Activated CD4-positive, CD25-positive, alpha-beta regulatory T cell treated with anti-CD3 and anti-CD28 coated beads, Interleukin-2, amount 50 U/mL, for 24 hours (primary cell): ENCODE measurements around the gene NANOS1.

Experiments
- ATAC-seq, 2 donors: fragments of 150-1000 bp; cut with Tn5 transposase; one replicate each; pipeline ENCODE4 v1.10.0; 2021; ENCODE audit warnings: mild to moderate bottlenecking in 1 of 2, moderate library complexity in 1 of 2

NANOS1 gene

GRCh38 chr10:119029613-119030420 is at the start of gene NANOS1:
NANOS1 (plus strand) TSS chr10:119029714; CDS start chr10:119029802, 88 bp downstream.
- ATAC-seq: peak; percentile 18 to 22

GRCh38 chr10:118980135-118980865 is 49.2 kb upstream of the NANOS1 start:
- ATAC-seq: no peak

- ATAC-seq: no peak
These were observed 48.6 kb upstream of the NANOS1 start for GRCh38 chr10:118980870-118981269.

GRCh38 chr10:118981946-118982345 is 47.6 kb upstream of the NANOS1 start:
- ATAC-seq: no peak

- no peak for ATAC-seq
These were observed 47.1 kb upstream of the NANOS1 start for GRCh38 chr10:118982366-118982765.

GRCh38 chr10:118983263-118983662 is 46.3 kb upstream of the NANOS1 start:
- ATAC-seq: no peak

GRCh38 chr10:118985576-118985975 is 43.9 kb upstream of the NANOS1 start:
- no peak for ATAC-seq

GRCh38 chr10:118986815-118987790 is 42.4 kb upstream of the NANOS1 start:
- peak; percentile 56 to 64 for ATAC-seq

- ATAC-seq: no peak
These were observed 39.2 kb upstream of the NANOS1 start for GRCh38 chr10:118990326-118990725.

GRCh38 chr10:118992496-118992895 is 37.0 kb upstream of the NANOS1 start:
- no peak for ATAC-seq

- ATAC-seq: no peak
These were observed 36.3 kb upstream of the NANOS1 start for GRCh38 chr10:118993214-118993613.

GRCh38 chr10:118994321-118994720 is 35.2 kb upstream of the NANOS1 start:
- ATAC-seq: no peak

- ATAC-seq: no peak
These were observed 33.8 kb upstream of the NANOS1 start for GRCh38 chr10:118995739-118996138.

- no peak for ATAC-seq
These were observed 32.1 kb upstream of the NANOS1 start for GRCh38 chr10:118997379-118997778.

GRCh38 chr10:118998183-118998582 is 31.3 kb upstream of the NANOS1 start:
- ATAC-seq: no peak

- no peak for ATAC-seq
These were observed 27.6 kb upstream of the NANOS1 start for GRCh38 chr10:119001717-119002500.

- ATAC-seq: no peak
These were observed 25.8 kb upstream of the NANOS1 start for GRCh38 chr10:119003572-119004289.

GRCh38 chr10:119005362-119006043 is 24.0 kb upstream of the NANOS1 start:
- no peak for ATAC-seq

GRCh38 chr10:119006451-119007210 is 22.9 kb upstream of the NANOS1 start:
- ATAC-seq: no peak

GRCh38 chr10:119007211-119007574 is 22.3 kb upstream of the NANOS1 start:
- ATAC-seq: no peak
